HL-60 (cell line): ENCODE results near the gene GRID2.

Experiments
- DNase-seq, 2 experiments: peaks; one replicate each; pipeline ENCODE4 v3.0.0-alpha.2; 2010 to 2020; ENCODE audit warnings: low read depth in 1 of 2, low spot score in 1 of 2
- H3K27ac ChIP-seq: fragments of 250-450 bp; sonication (Bioruptor Pico); replicated peaks from 2 replicates; pipeline ENCODE4 v1.5.1; 2020; ENCODE audit warnings: mild to moderate bottlenecking, moderate library complexity
- H3K27me3 ChIP-seq: fragments of 250-450 bp; sonication (Bioruptor Pico); 2 replicates; pipeline ENCODE4 v1.5.1; 2021; ENCODE audit warnings: mild to moderate bottlenecking, moderate library complexity; ENCODE audit not compliant: insufficient read depth, poor library complexity, severe bottlenecking
- H3K4me3 ChIP-seq: replicated peaks from 2 replicates; pipeline ENCODE4 v1.5.1; 2011; ENCODE audit warnings: mild to moderate bottlenecking, control low read depth, low read length; ENCODE audit not compliant: insufficient read depth
- CTCF ChIP-seq: IDR thresholded peaks from one replicate; pipeline ENCODE4 v1.5.1; 2011; ENCODE audit warnings: low read length, control low read depth, inconsistent platforms; ENCODE audit not compliant: insufficient read depth
- GABPA ChIP-seq: IDR thresholded peaks from 2 replicates; pipeline ENCODE4 v1.6.1; 2012; ENCODE audit warnings: low read depth
- POLR2AphosphoS5 ChIP-seq: IDR thresholded peaks from 2 replicates; pipeline ENCODE4 v1.6.1; 2012; ENCODE audit warnings: low read depth
- REST ChIP-seq: IDR thresholded peaks from 2 replicates; pipeline ENCODE4 v1.6.1; 2012; ENCODE audit warnings: low read depth; ENCODE audit not compliant: insufficient replicate concordance
- SPI1 ChIP-seq: IDR thresholded peaks from 2 replicates; pipeline ENCODE4 v1.6.1; 2012; ENCODE audit warnings: low read depth, mild to moderate bottlenecking, borderline replicate concordance

Gene GRID2

GRCh38 chr4:93053140-93053539 lies 749.4 kb downstream of the GRID2 start:
- no peak overlapping the region for H3K4me3 ChIP-seq

GRCh38 chr4:93061826-93062225 lies 758.1 kb downstream of the GRID2 start:
- no peak for TF ChIP-seq REST
- TF ChIP-seq CTCF = no peak
- TF ChIP-seq POLR2AphosphoS5 = no peak
- Histone ChIP-seq H3K27ac (no peak overlapping the region), H3K4me3 (no peak overlapping the region), H3K27me3 (no peaks in the 10 kb centered on the region)
- DNase-seq = no peak

More at GRCh38 chr4:93053140-93053539, 749.4 kb downstream of the GRID2 start:
- no peak for DNase-seq
- Histone ChIP-seq H3K27me3 (no peaks in the 10 kb centered on the region), H3K27ac (no peak overlapping the region)
- TF ChIP-seq POLR2AphosphoS5 = no peak
- no peak for TF ChIP-seq SPI1
- no peak for TF ChIP-seq CTCF
- TF ChIP-seq GABPA = no peak
- TF ChIP-seq REST = no peak

GRCh38 chr4:93063325-93063724 lies 759.6 kb downstream of the GRID2 start:
- no peak for DNase-seq
- H3K27ac ChIP-seq = no peak overlapping the region
- no peak overlapping the region for H3K4me3 ChIP-seq

More at GRCh38 chr4:93063325-93063724, 759.6 kb downstream of the GRID2 start:
- TF ChIP-seq REST (no peak), POLR2AphosphoS5 (no peak), GABPA (no peak), CTCF (no peak), SPI1 (no peak)
- no peaks in the 10 kb centered on the region for H3K27me3 ChIP-seq
